Astrocyte (in vitro differentiated cells and primary cell): ENCODE measurements around the gene SAMD10. TPM values are rescaled to one million over a fixed set of nuclear protein-coding genes. Genes with fewer than 3 reads are reported as not detected.

ENCODE experiments used
- DNase-seq: peaks from one replicate; pipeline ENCODE4 v3.0.0-alpha.2; 2010; ENCODE audit warnings: low read depth
- FAIRE-seq: peaks from 2 replicates; lab custom pipeline; 2011; peaks lifted over from hg19 to GRCh38; lab: Jason Lieb, UNC
- H2AFZ ChIP-seq: 2 replicates; pipeline ENCODE4 v1.6.0; 2012; ENCODE audit warnings: low read depth, low read length, inconsistent platforms
- H3K27ac ChIP-seq: 2 replicates; pipeline ENCODE4 v1.5.1; 2011; ENCODE audit warnings: low read depth, low read length, inconsistent platforms
- H3K27me3 ChIP-seq: 2 replicates; pipeline ENCODE4 v1.6.0; 2011; ENCODE audit warnings: low read length, inconsistent platforms; ENCODE audit not compliant: insufficient read depth
- H3K36me3 ChIP-seq: 2 replicates; pipeline ENCODE4 v1.5.1; 2011; ENCODE audit warnings: low read length, inconsistent platforms; ENCODE audit not compliant: insufficient read depth
- H3K4me1 ChIP-seq: 2 replicates; pipeline ENCODE4 v1.5.1; 2011; ENCODE audit warnings: low read length, inconsistent platforms; ENCODE audit not compliant: insufficient read depth
- H3K4me2 ChIP-seq: 2 replicates; pipeline ENCODE4 v1.6.0; 2012; ENCODE audit warnings: low read length, inconsistent platforms
- H3K4me3 ChIP-seq: 2 replicates; pipeline ENCODE4 v1.5.1; 2011; ENCODE audit warnings: low read depth, mild to moderate bottlenecking, low read length, inconsistent platforms; ENCODE audit not compliant: insufficient read depth
- H3K79me2 ChIP-seq: 2 replicates; pipeline ENCODE4 v1.6.0; 2012; ENCODE audit warnings: mild to moderate bottlenecking, low read length, inconsistent platforms; ENCODE audit not compliant: insufficient read depth
- H3K9ac ChIP-seq: 2 replicates; pipeline ENCODE4 v1.6.0; 2012; ENCODE audit warnings: mild to moderate bottlenecking, low read length, inconsistent platforms
- H3K9me3 ChIP-seq: 2 replicates; pipeline ENCODE4 v1.5.1; 2012; ENCODE audit warnings: low read depth, mild to moderate bottlenecking, low read length, inconsistent platforms; ENCODE audit not compliant: insufficient read depth
- H4K20me1 ChIP-seq: 2 replicates; pipeline ENCODE4 v1.6.0; 2012; ENCODE audit warnings: low read length, inconsistent platforms; ENCODE audit not compliant: insufficient read depth
- H3K27ac Mint-ChIP-seq: one replicate; pipeline ENCODE4 v1.8.0; 2021; ENCODE audit warnings: mild to moderate bottlenecking, mixed read lengths; ENCODE audit not compliant: unreplicated experiment
- H3K27me3 Mint-ChIP-seq: one replicate; pipeline ENCODE4 v1.8.0; 2021; ENCODE audit warnings: low read depth, mixed read lengths; ENCODE audit not compliant: unreplicated experiment
- H3K36me3 Mint-ChIP-seq: one replicate; pipeline ENCODE4 v1.8.0; 2021; ENCODE audit warnings: low read depth, mixed read lengths; ENCODE audit not compliant: unreplicated experiment
- H3K4me1 Mint-ChIP-seq: one replicate; pipeline ENCODE4 v1.8.0; 2021; ENCODE audit warnings: low read depth, mixed read lengths; ENCODE audit not compliant: unreplicated experiment
- H3K4me3 Mint-ChIP-seq: one replicate; pipeline ENCODE4 v1.8.0; 2021; ENCODE audit warnings: mild to moderate bottlenecking, moderate library complexity, mixed read lengths; ENCODE audit not compliant: unreplicated experiment
- H3K9me3 Mint-ChIP-seq: one replicate; pipeline ENCODE4 v1.8.0; 2021; ENCODE audit warnings: mild to moderate bottlenecking, mixed read lengths; ENCODE audit not compliant: unreplicated experiment
- CTCF ChIP-seq: IDR thresholded peaks from 2 replicates; pipeline ENCODE4 v1.5.1; 2011; ENCODE audit warnings: low read depth, mild to moderate bottlenecking, inconsistent platforms, low read length, moderate library complexity; ENCODE audit not compliant: insufficient read depth
- EZH2 ChIP-seq: IDR thresholded peaks from 2 replicates; pipeline ENCODE4 v1.6.1; 2012; ENCODE audit warnings: mild to moderate bottlenecking, low read length, inconsistent platforms; ENCODE audit not compliant: insufficient read depth
- total RNA-seq: library from RNA; stranded (reverse); gene quantifications from 2 replicates; pipeline ENCODE4 v1.2.1, GENCODE V29; 2021

SAMD10 gene
- total RNA-seq, 1 donor from 2014 or later, result 4.3 TPM

- TF ChIP-seq CTCF (no peak), EZH2 (no peak)
- H3K79me2 ChIP-seq, result peaks cover 24% of the 10 kb centered on the region
- no peak overlapping the region for H3K4me3 ChIP-seq
- peaks cover 5% of the 10 kb centered on the region for H3K4me1 Mint-ChIP-seq
- no peak overlapping the region for H3K27ac ChIP-seq
- no peaks in the 10 kb centered on the region for H3K27me3 Mint-ChIP-seq
- peaks cover 11% of the 10 kb centered on the region for H3K4me1 ChIP-seq
- no peak overlapping the region for H3K9ac ChIP-seq
- peaks cover 39% of the 10 kb centered on the region for H3K9me3 ChIP-seq
- H3K36me3 ChIP-seq, result peaks cover 7% of the 10 kb centered on the region
- no peaks in the 10 kb centered on the region for H3K9me3 Mint-ChIP-seq
- H4K20me1 ChIP-seq, result no peaks in the 10 kb centered on the region
- H3K4me2 ChIP-seq, result no peak overlapping the region
- FAIRE-seq (no peak), DNase-seq (no peak)
- H3K27ac Mint-ChIP-seq, result no peak overlapping the region
- no peaks in the 10 kb centered on the region for H3K27me3 ChIP-seq
- H3K4me3 Mint-ChIP-seq, result no peak overlapping the region
- no peak overlapping the region for H2AFZ ChIP-seq
- no peaks in the 10 kb centered on the region for H3K36me3 Mint-ChIP-seq
Observed at GRCh38 chr20:63967330-63968135, 11.9 kb downstream of the SAMD10 start.

GRCh38 chr20:63966944-63967322, 12.5 kb downstream of the SAMD10 start:
- FAIRE-seq (no peak), DNase-seq (no peak)
- Mint-ChIP-seq H3K4me1 (peaks cover 2% of the 10 kb centered on the region), H3K27me3 (no peaks in the 10 kb centered on the region), H3K36me3 (no peaks in the 10 kb centered on the region), H3K9me3 (no peaks in the 10 kb centered on the region), H3K4me3 (no peak overlapping the region), H3K27ac (no peak overlapping the region)
- Histone ChIP-seq H3K79me2 (peaks cover 24% of the 10 kb centered on the region), H4K20me1 (no peaks in the 10 kb centered on the region), H3K4me2 (no peak overlapping the region), H3K27me3 (no peaks in the 10 kb centered on the region), H3K9me3 (peaks cover 39% of the 10 kb centered on the region), H3K27ac (no peak overlapping the region), H3K4me1 (peaks cover 11% of the 10 kb centered on the region), H3K36me3 (peaks cover 7% of the 10 kb centered on the region), H2AFZ (no peak overlapping the region), H3K9ac (no peak overlapping the region), H3K4me3 (no peak overlapping the region)
- TF ChIP-seq EZH2, result no peak
- TF ChIP-seq CTCF, result no peak
